SK-N-SH (cell line): ENCODE data around the gene PPP4R2. TPM values are rescaled to one million over a fixed set of nuclear protein-coding genes. Genes with fewer than 3 reads are reported as not detected.

Source experiments
- polyA plus RNA-seq, 3 experiments: library from polyadenylated mRNA; depleted of rRNA; stranded (reverse); fragments of >200 nt; gene quantifications; 2 replicates each; pipeline ENCODE4 v1.2.3, GENCODE V29; 2012
- small RNA-seq, 7 experiments: library from RNA; depleted of rRNA; stranded (forward); fragments of <200 nt; gene quantifications; one replicate each; pipeline ENCODE3, GENCODE V24; 2012

Gene PPP4R2
- polyA plus RNA-seq, 1 of the 3 experiments (the other 2 are of a cell fraction) = 8.9 TPM

Small RNAs within 50 kb of the gene (small RNA-seq; reads per million reads assigned to genes)
- gene RNU2-64P (0 to 8.8 (median 0.11) reads per million in 7 experiments), gene RNU6-557P (0 reads per million in 7 experiments), gene RNU7-19P (0 to 1.1 (median 0.10) reads per million in 7 experiments)

Other genes with a start within 250 kb of the PPP4R2 start
- gene SHQ1, start 148.4 kb upstream of the PPP4R2 start, polyA plus RNA-seq (2012; rRNA removed) = 10.5 and 11.7 TPM in 2 replicates
- gene GXYLT2, start 108.8 kb upstream of the PPP4R2 start, polyA plus RNA-seq (2012; rRNA removed) = 9.1 and 9.3 TPM in 2 replicates
- gene EBLN2, start 64.8 kb downstream of the PPP4R2 start, polyA plus RNA-seq (2012; rRNA removed) = 1.4 and 2.5 TPM in 2 replicates